Endothelial cell of umbilical vein (primary cell): ENCODE measurements around the gene LNX2. TPM values are rescaled to one million over a fixed set of nuclear protein-coding genes. Genes with fewer than 3 reads are reported as not detected.

Experiments used
- BruUV-seq: library from RNA; stranded (reverse); fragments of 400-500 nt; replicated peaks from 2 replicates; lab custom pipeline; 2021; lab: Mats Ljungman, UMichigan
- CTCF ChIA-PET: fragments of 300-600, 350-600 bp; sonication (Branson Sonifier 250); formaldehyde crosslinking; loops from one replicate; lab custom pipeline; 2021; ENCODE audit warnings: antibody characterized with exemption, inconsistent platforms; lab: Charles Lee
- POLR2A ChIA-PET: fragments of 300-600, 350-600 bp; sonication (Branson Sonifier 250); formaldehyde crosslinking; loops from one replicate; lab custom pipeline; 2021; ENCODE audit warnings: antibody characterized with exemption, inconsistent platforms; lab: Charles Lee
- DNase-seq: peaks from one replicate; pipeline ENCODE4 v3.0.0-alpha.2; 2011; ENCODE audit warnings: low read depth, low spot score
- FAIRE-seq: peaks from 2 replicates; lab custom pipeline; 2011; peaks lifted over from hg19 to GRCh38; lab: Jason Lieb, UNC
- H2AFZ ChIP-seq: 2 replicates; pipeline ENCODE4 v1.6.0; 2012; ENCODE audit warnings: low read depth, low read length, control low read depth, inconsistent platforms
- H3K27ac ChIP-seq: 2 replicates; pipeline ENCODE4 v1.5.1; 2011; ENCODE audit warnings: low read depth, mild to moderate bottlenecking, control low read depth, low read length, moderate library complexity; ENCODE audit not compliant: insufficient read depth
- H3K27me3 ChIP-seq, 2 experiments: 2 replicates each; pipeline versions ENCODE4 v1.6.0 to v1.6.1; 2011; ENCODE audit warnings: low read length in 2 of 2, mixed read lengths in 1 of 2; ENCODE audit not compliant: control insufficient read depth in 2 of 2, insufficient read depth in 2 of 2
- H3K36me3 ChIP-seq, 2 experiments: 2 replicates in 1 of 2; 3 replicates in 1 of 2; pipeline ENCODE4 v1.5.1; 2011; ENCODE audit warnings: low read length in 2 of 2, mild to moderate bottlenecking in 1 of 2, moderate library complexity in 1 of 2; ENCODE audit not compliant: control insufficient read depth in 2 of 2, insufficient read depth in 2 of 2; ENCODE audit errors: extremely low read depth in 1 of 2
- H3K4me1 ChIP-seq: 3 replicates; pipeline ENCODE4 v1.5.1; 2011; ENCODE audit warnings: mild to moderate bottlenecking, low read length; ENCODE audit not compliant: control insufficient read depth, insufficient read depth; ENCODE audit errors: extremely low read depth
- H3K4me2 ChIP-seq: 2 replicates; pipeline ENCODE4 v1.6.1; 2011; ENCODE audit warnings: low read length, control low read depth, mixed read lengths; ENCODE audit not compliant: insufficient read depth
- H3K4me3 ChIP-seq, 3 experiments: fragments of 200-600 bp in 1 of 3; sonication (generic), shearing (Covaris generic) in 1 of 3; replicated peaks in 1 of 3; 2 replicates each; pipeline ENCODE4 v1.5.1; 2011 to 2016; ENCODE audit warnings: control low read depth in 3 of 3, low read length in 3 of 3, mild to moderate bottlenecking in 2 of 3, inconsistent platforms in 1 of 3, low read depth in 1 of 3, moderate library complexity in 1 of 3; ENCODE audit not compliant: insufficient read depth in 1 of 3
- H3K79me2 ChIP-seq: 2 replicates; pipeline ENCODE4 v1.6.0; 2012; ENCODE audit warnings: low read length, inconsistent platforms; ENCODE audit not compliant: control insufficient read depth, insufficient read depth
- H3K9ac ChIP-seq: replicated peaks from 2 replicates; pipeline ENCODE3; 2011; ENCODE audit warnings: low read length, control low read depth; ENCODE audit not compliant: insufficient read depth; ENCODE audit errors: extremely low read depth
- H3K9me1 ChIP-seq: replicated peaks from 3 replicates; pipeline ENCODE4 v1.6.0; 2011; ENCODE audit warnings: mild to moderate bottlenecking, low read length; ENCODE audit not compliant: control insufficient read depth, insufficient read depth; ENCODE audit errors: extremely low read depth
- H3K9me3 ChIP-seq: replicated peaks from 2 replicates; pipeline ENCODE4 v1.5.1; 2012; ENCODE audit warnings: low read length, inconsistent platforms; ENCODE audit not compliant: control insufficient read depth, insufficient read depth
- H4K20me1 ChIP-seq: replicated peaks from 2 replicates; pipeline ENCODE3; 2011; ENCODE audit warnings: mild to moderate bottlenecking, low read length; ENCODE audit not compliant: control insufficient read depth, insufficient read depth; ENCODE audit errors: extremely low read depth
- CTCF ChIP-seq, 2 donors: IDR thresholded peaks; 1 replicate in 1 of 2; 2 replicates in 1 of 2; pipeline ENCODE4 v1.5.1; 2011; ENCODE audit warnings: low read length in 2 of 2, mild to moderate bottlenecking in 2 of 2, moderate library complexity in 2 of 2, control low read depth in 1 of 2, inconsistent platforms in 1 of 2, low read depth in 1 of 2; ENCODE audit not compliant: insufficient read depth in 1 of 2; ENCODE audit errors: extremely low read depth in 1 of 2
- EZH2 ChIP-seq: IDR thresholded peaks from 2 replicates; pipeline ENCODE4 v1.6.1; 2012; ENCODE audit warnings: borderline replicate concordance, low read depth, mild to moderate bottlenecking, moderate library complexity, low read length, inconsistent platforms; ENCODE audit not compliant: severe bottlenecking
- FOS ChIP-seq: IDR thresholded peaks from 2 replicates; pipeline ENCODE4 v1.6.1; 2011; ENCODE audit warnings: mild to moderate bottlenecking, low read length, moderate library complexity, borderline replicate concordance; ENCODE audit not compliant: insufficient read depth
- GATA2 ChIP-seq: IDR thresholded peaks from 2 replicates; pipeline ENCODE4 v1.7.0; 2011; ENCODE audit warnings: low read depth, mild to moderate bottlenecking, moderate library complexity, mixed read lengths, low read length; ENCODE audit not compliant: insufficient read length, insufficient read depth
- JUN ChIP-seq: IDR thresholded peaks from 2 replicates; pipeline ENCODE4 v1.6.1; 2011; ENCODE audit warnings: borderline replicate concordance, low read depth; ENCODE audit not compliant: insufficient read length, insufficient read depth
- MAX ChIP-seq: IDR thresholded peaks from 2 replicates; pipeline ENCODE4 v1.6.1; 2011; ENCODE audit not compliant: insufficient read depth, insufficient read length
- MYC ChIP-seq: IDR thresholded peaks from one replicate; pipeline ENCODE4 v1.6.1; 2011; ENCODE audit warnings: mild to moderate bottlenecking, low read depth, low read length
- POLR2A ChIP-seq: IDR thresholded peaks from 2 replicates; pipeline ENCODE4 v1.6.1; 2012; ENCODE audit warnings: low read depth, mild to moderate bottlenecking, control low read depth, low read length
- POLR2AphosphoS5 ChIP-seq: IDR thresholded peaks from 2 replicates; pipeline ENCODE4 v1.6.1; 2012; ENCODE audit warnings: low read depth, mild to moderate bottlenecking, control low read depth, low read length, moderate library complexity; ENCODE audit not compliant: insufficient read depth
- dilution Hi-C: fragments of 300-500 bp; cut with MboI; formaldehyde crosslinking; loops from one replicate; pipeline ENCODE4 v1.15.0; 2019; ENCODE audit warnings: low sequenced_read_pairs; ENCODE audit not compliant: extremely low pct_ligation_motif_present
- intact Hi-C: fragments of 100-400 bp; cut with micrococcal nuclease; formaldehyde crosslinking; loops from one replicate; pipeline ENCODE4 v1.10.0; 2022
- polyA plus RNA-seq, 4 experiments: library from polyadenylated mRNA; depleted of rRNA in 3 of 4; stranded (reverse) in 3 of 4; unstranded in 1 of 4; fragments of >200 nt; gene quantifications; 2 replicates each; pipeline versions ENCODE4 v1.2.1 to v1.2.3, GENCODE V29; 2011 to 2012; ENCODE audit warnings: missing spikeins in 1 of 4
- total RNA-seq: library from RNA; stranded (reverse); gene quantifications from 2 replicates; pipeline ENCODE4 v1.2.3, GENCODE V29; 2021

The LNX2 gene
- total and polyA plus RNA-seq, 2 donors (not counting 3 experiments of a cell fraction or from before 2014, with no cell fraction given) = 7.0 to 9.1 TPM

GRCh38 chr13:27638521-27638920 is 18.2 kb upstream of the LNX2 start:
- peaks cover 20% of the 10 kb centered on the region for H3K79me2 ChIP-seq
- H3K4me2 ChIP-seq = peak overlapping the region; percentile 42
- intact Hi-C loops = no loop called here
- no peaks in the 10 kb centered on the region for H3K9me1 ChIP-seq
- H3K27me3 ChIP-seq = no peaks in the 10 kb centered on the region
- no peak for FAIRE-seq
- ChIA-PET POLR2A (interaction anchor here (0.5 to 1.0 kb wide), 2 partner anchors 11 to 18 kb away, joined by 3 read pairs; partner anchors contain the start of gene LNX2), CTCF (interaction anchor here (0.7 to 2.0 kb wide), 11 partner anchors 10 to 188 kb away, joined by 3 to 10 read pairs (median 3); partner anchors contain the start of genes LNX2 and POLR1D)
- H3K9ac ChIP-seq = no peak overlapping the region
- peaks cover 23% of the 10 kb centered on the region for H3K4me1 ChIP-seq
- H3K27ac ChIP-seq = no peak overlapping the region
- dilution Hi-C loops = no loop called here
- peaks cover 2% of the 10 kb centered on the region for H4K20me1 ChIP-seq
- H2AFZ ChIP-seq = no peak overlapping the region
- DNase-seq = peak; percentile 42
- no peaks in the 10 kb centered on the region for H3K36me3 ChIP-seq
- no peak overlapping the region for H3K4me3 ChIP-seq
- TF ChIP-seq POLR2A (no peak), MAX (no peak), MYC (no peak), EZH2 (no peak), GATA2 (no peak), POLR2AphosphoS5 (no peak), JUN (no peak), CTCF (IDR thresholded peaks at IDR 0.05; ENCODE audit: extremely low read depth in 1 of 2, insufficient read depth in 1 of 2, low read depth in 1 of 2, low read length in 2 of 2) (no peak), FOS (no peak)
- no TSS peak for BruUV-seq
- H3K9me3 ChIP-seq = no peaks in the 10 kb centered on the region
